HUES6 (cell line): ENCODE results near the gene FAM181A.

Experiments used
- H3K27ac ChIP-seq: 2 replicates; pipeline ENCODE4 v1.7.0; 2013; ENCODE audit warnings: low read depth, mild to moderate bottlenecking, low read length, inconsistent platforms
- H3K27me3 ChIP-seq: 2 replicates; pipeline ENCODE4 v1.6.1; 2013; ENCODE audit warnings: low read length; ENCODE audit not compliant: control insufficient read depth, insufficient read depth
- H3K36me3 ChIP-seq: 2 replicates; pipeline ENCODE4 v1.6.1; 2013; ENCODE audit warnings: low read length; ENCODE audit not compliant: control insufficient read depth, insufficient read depth
- H3K4me1 ChIP-seq: 2 replicates; pipeline ENCODE4 v1.6.1; 2013; ENCODE audit warnings: low read length; ENCODE audit not compliant: control insufficient read depth, insufficient read depth
- H3K4me3 ChIP-seq: 2 replicates; pipeline ENCODE4 v1.5.1; 2013; ENCODE audit warnings: low read depth, low read length
- H3K9ac ChIP-seq: one replicate; pipeline ENCODE4 v1.6.1; 2013; ENCODE audit warnings: mild to moderate bottlenecking, low read length
- H3K9me3 ChIP-seq: 2 replicates; pipeline ENCODE4 v1.6.1; 2013; ENCODE audit warnings: low read depth, low read length; ENCODE audit not compliant: control insufficient read depth, insufficient read depth

Gene FAM181A

GRCh38 chr14:93905623-93906022 is 21.5 kb upstream of the FAM181A start:
- Histone ChIP-seq H3K27ac (no peak overlapping the region), H3K4me1 (peaks cover 13% of the 10 kb centered on the region; the same call in 1 of the 2 replicates), H3K4me3 (no peak overlapping the region), H3K9ac (no peak overlapping the region), H3K27me3 (no peaks in the 10 kb centered on the region), H3K36me3 (no peaks in the 10 kb centered on the region), H3K9me3 (no peaks in the 10 kb centered on the region)

- Histone ChIP-seq H3K4me1 (peaks cover 13% of the 10 kb centered on the region; the same call in 1 of the 2 replicates), H3K9me3 (no peaks in the 10 kb centered on the region), H3K9ac (no peak overlapping the region), H3K4me3 (no peak overlapping the region), H3K27me3 (no peaks in the 10 kb centered on the region), H3K36me3 (no peaks in the 10 kb centered on the region), H3K27ac (no peak overlapping the region)
Observed at GRCh38 chr14:93906341-93907329, 20.5 kb upstream of the FAM181A start.

DNA sequence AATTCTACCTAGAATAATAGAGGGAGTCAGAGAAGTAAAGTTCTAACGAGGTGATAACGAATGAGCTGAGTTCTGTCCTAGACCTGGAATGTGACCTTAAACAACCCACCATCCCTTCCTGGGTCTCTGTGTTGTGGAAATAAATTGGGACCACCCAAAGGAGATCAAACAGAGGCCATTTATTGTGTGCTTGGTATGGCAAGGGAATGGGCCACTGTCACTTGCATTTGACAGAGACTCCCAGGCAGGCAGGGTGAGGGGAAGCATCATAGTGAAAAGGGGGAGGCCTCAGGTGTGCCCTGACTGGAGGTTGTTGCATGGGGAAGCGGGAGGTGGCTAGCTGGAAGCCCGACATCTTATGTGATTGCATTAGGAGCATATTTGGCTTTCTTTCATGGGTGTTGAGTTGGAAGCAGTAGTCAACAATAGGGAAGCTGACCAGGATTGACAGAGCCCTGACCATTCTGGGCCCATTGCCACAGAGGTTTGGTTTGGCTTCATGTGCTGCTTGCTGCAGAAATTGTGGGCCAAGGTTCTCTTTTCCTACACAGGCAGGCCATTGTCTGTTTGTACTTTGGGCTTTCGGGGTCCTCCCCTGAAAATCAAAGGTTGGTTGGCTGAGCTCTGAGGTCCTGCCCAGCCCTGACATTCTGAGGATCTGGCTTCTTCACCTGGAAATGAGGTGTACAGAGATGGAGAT is 17.6 kb upstream of the FAM181A start:
- H3K36me3 ChIP-seq, result no peaks in the 10 kb centered on the region
- H3K4me3 ChIP-seq, result no peak overlapping the region
- no peak overlapping the region for H3K9ac ChIP-seq
- H3K9me3 ChIP-seq, result 0 out of 2 replicates have a peak, but pooled peaks cover 4% of the 10 kb centered on the region
- H3K4me1 ChIP-seq, result peaks cover 13% of the 10 kb centered on the region; the same call in 1 of the 2 replicates
- H3K27ac ChIP-seq, result no peak overlapping the region
- no peaks in the 10 kb centered on the region for H3K27me3 ChIP-seq

GRCh38 chr14:93911975-93912615 is 15.0 kb upstream of the FAM181A start:
- H3K36me3 ChIP-seq, result no peaks in the 10 kb centered on the region
- no peak overlapping the region for H3K4me3 ChIP-seq
- H3K27me3 ChIP-seq, result no peaks in the 10 kb centered on the region
- no peak overlapping the region for H3K27ac ChIP-seq
- H3K9ac ChIP-seq, result no peak overlapping the region
- no peaks in the 10 kb centered on the region for H3K4me1 ChIP-seq
- H3K9me3 ChIP-seq, result 0 out of 2 replicates have a peak, but pooled peaks cover 4% of the 10 kb centered on the region

GRCh38 chr14:93912782-93913181 is 14.4 kb upstream of the FAM181A start:
- Histone ChIP-seq H3K9me3 (0 out of 2 replicates have a peak, but pooled peaks cover 4% of the 10 kb centered on the region), H3K27ac (no peak overlapping the region), H3K27me3 (no peaks in the 10 kb centered on the region), H3K4me1 (no peaks in the 10 kb centered on the region), H3K4me3 (no peak overlapping the region), H3K9ac (no peak overlapping the region), H3K36me3 (no peaks in the 10 kb centered on the region)

GRCh38 chr14:93914278-93914677 is 12.9 kb upstream of the FAM181A start:
- H3K36me3 ChIP-seq, result no peaks in the 10 kb centered on the region
- H3K4me3 ChIP-seq, result no peak overlapping the region
- H3K9ac ChIP-seq, result no peak overlapping the region
- no peaks in the 10 kb centered on the region for H3K27me3 ChIP-seq
- H3K9me3 ChIP-seq, result 0 out of 2 replicates have a peak, but pooled peaks cover 7% of the 10 kb centered on the region
- H3K4me1 ChIP-seq, result no peaks in the 10 kb centered on the region
- no peak overlapping the region for H3K27ac ChIP-seq

GRCh38 chr14:93915070-93915705 is 12.0 kb upstream of the FAM181A start:
- Histone ChIP-seq H3K9ac (no peak overlapping the region), H3K4me3 (no peak overlapping the region), H3K27me3 (no peaks in the 10 kb centered on the region), H3K4me1 (no peaks in the 10 kb centered on the region), H3K9me3 (0 out of 2 replicates have a peak, but pooled peaks cover 9% of the 10 kb centered on the region), H3K36me3 (no peaks in the 10 kb centered on the region), H3K27ac (no peak overlapping the region)

DNA sequence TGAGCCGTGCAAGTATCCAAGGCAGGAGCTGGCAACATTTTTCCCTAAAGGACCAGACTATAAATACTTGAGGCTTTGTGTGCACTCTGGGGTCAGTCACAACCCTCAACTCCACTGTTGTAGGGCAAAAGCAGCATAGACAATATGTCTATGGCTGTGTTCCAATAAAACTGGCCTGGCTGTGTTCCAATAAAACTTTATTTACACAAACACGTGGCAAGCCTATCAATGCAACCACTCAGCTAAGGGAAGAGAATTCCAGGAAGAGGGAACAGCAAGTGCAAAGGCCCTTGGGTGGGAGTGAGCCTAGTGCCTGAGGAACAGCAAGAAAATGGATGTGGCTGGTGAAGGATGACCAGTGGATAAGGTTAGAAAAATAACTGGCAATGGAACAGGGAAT is 11.3 kb upstream of the FAM181A start:
- Histone ChIP-seq H3K9me3 (0 out of 2 replicates have a peak, but pooled peaks cover 9% of the 10 kb centered on the region), H3K27me3 (no peaks in the 10 kb centered on the region), H3K9ac (no peak overlapping the region), H3K27ac (no peak overlapping the region), H3K4me1 (no peaks in the 10 kb centered on the region), H3K36me3 (no peaks in the 10 kb centered on the region), H3K4me3 (no peak overlapping the region)

- Histone ChIP-seq H3K27me3 (no peaks in the 10 kb centered on the region), H3K9ac (no peak overlapping the region), H3K4me1 (no peaks in the 10 kb centered on the region), H3K36me3 (no peaks in the 10 kb centered on the region), H3K27ac (no peak overlapping the region), H3K9me3 (0 out of 2 replicates have a peak, but pooled peaks cover 9% of the 10 kb centered on the region), H3K4me3 (no peak overlapping the region)
Observed at GRCh38 chr14:93916498-93916897, 10.6 kb upstream of the FAM181A start.

GRCh38 chr14:93917141-93917540 is 10.0 kb upstream of the FAM181A start:
- Histone ChIP-seq H3K27ac (no peak overlapping the region), H3K27me3 (no peaks in the 10 kb centered on the region), H3K9me3 (0 out of 2 replicates have a peak, but pooled peaks cover 9% of the 10 kb centered on the region), H3K4me1 (no peaks in the 10 kb centered on the region), H3K36me3 (no peaks in the 10 kb centered on the region), H3K9ac (no peak overlapping the region), H3K4me3 (no peak overlapping the region)
